HG02642 (cell line): ENCODE data around the gene CPB2.

Source experiments
- ATAC-seq: cut with Tn5 transposase; IDR thresholded peaks from one replicate; pipeline ENCODE4 v1.9.1; 2021; ENCODE audit warnings: mild to moderate bottlenecking; ENCODE audit not compliant: unreplicated experiment, poor library complexity

The CPB2 gene

GRCh38 chr13:46006688-46007452, 98.0 kb downstream of the CPB2 start:
- no peak for ATAC-seq

GRCh38 chr13:46004491-46004890, 100.3 kb downstream of the CPB2 start:
- no peak for ATAC-seq
